ENCODE results near the gene DGKG. TPM values are rescaled to one million over a fixed set of nuclear protein-coding genes. Genes with fewer than 3 reads are reported as not detected.
A peak's percentile ranks its signal among the peaks of the same experiment; 100 is the strongest.

The DGKG gene
- total and polyA plus RNA-seq, 12 donors: 7.2 to 75.7 (median 41.4) TPM

DNA sequence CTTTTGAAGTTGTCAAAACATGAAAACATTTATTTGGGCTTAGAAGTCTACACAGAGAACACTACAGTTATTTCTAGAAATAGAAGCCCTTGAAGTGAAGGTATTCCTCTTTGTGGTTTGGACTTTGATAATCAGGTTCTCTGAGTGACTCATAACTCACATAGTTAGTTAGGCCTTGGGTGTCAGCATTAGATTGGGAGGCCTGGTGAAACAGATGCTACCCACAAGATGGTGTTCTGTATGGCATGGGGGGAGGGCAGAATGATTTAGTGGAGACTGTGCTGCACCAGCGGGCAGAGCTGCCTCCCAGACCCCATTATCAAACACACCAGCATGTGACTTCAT lies 144.2 kb downstream of the DGKG start:
- Histone ChIP-seq H3K4me3 (no peak overlapping the region), H3K36me3 (no peaks in the 10 kb centered on the region), H3K9me3 (no peaks in the 10 kb centered on the region), H3K27me3 (no peaks in the 10 kb centered on the region), H3K4me1 (peaks cover 6 to 65% (median 38%) of the 10 kb centered on the region in 9 donors), H3K27ac (peak overlapping the region in 8 of 10 donors; percentile 9 to 64 (median 44))
- peak in 7 of 8 donors; percentile 17 to 58 (median 50) for ATAC-seq
- no peak for DNase-seq
- intact Hi-C loops (cut with DNase I): loop anchor here in 1 of 10 donors (10.0 kb wide), 1 partner anchor 113 kb away; the partner anchor contains the start of gene ETV5
- TF ChIP-seq, protein P1, sequence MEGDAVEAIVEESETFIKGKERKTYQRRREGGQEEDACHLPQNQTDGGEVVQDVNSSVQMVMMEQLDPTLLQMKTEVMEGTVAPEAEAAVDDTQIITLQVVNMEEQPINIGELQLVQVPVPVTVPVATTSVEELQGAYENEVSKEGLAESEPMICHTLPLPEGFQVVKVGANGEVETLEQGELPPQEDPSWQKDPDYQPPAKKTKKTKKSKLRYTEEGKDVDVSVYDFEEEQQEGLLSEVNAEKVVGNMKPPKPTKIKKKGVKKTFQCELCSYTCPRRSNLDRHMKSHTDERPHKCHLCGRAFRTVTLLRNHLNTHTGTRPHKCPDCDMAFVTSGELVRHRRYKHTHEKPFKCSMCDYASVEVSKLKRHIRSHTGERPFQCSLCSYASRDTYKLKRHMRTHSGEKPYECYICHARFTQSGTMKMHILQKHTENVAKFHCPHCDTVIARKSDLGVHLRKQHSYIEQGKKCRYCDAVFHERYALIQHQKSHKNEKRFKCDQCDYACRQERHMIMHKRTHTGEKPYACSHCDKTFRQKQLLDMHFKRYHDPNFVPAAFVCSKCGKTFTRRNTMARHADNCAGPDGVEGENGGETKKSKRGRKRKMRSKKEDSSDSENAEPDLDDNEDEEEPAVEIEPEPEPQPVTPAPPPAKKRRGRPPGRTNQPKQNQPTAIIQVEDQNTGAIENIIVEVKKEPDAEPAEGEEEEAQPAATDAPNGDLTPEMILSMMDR (IDR thresholded peaks at IDR 0.05): no peak
- 55 to 59% methylated on average over 1 of the region's 1 CpG for WGBS, 2 donors

GRCh38 chr3:186216900-186217819 lies 144.9 kb downstream of the DGKG start:
- H3K27me3 ChIP-seq: no peaks in the 10 kb centered on the region
- peak overlapping the region in 6 of 10 donors; percentile 18 to 64 (median 44) for H3K27ac ChIP-seq
- ATAC-seq: no peak
- no peaks in the 10 kb centered on the region for H3K9me3 ChIP-seq
- H3K4me3 ChIP-seq: no peak overlapping the region
- H3K4me1 ChIP-seq: peaks cover 6 to 63% (median 38%) of the 10 kb centered on the region in 9 donors
- no peaks in the 10 kb centered on the region for H3K36me3 ChIP-seq
- 83 to 85% methylated on average over 4 of the region's 4 CpGs for WGBS, 2 donors
- TF ChIP-seq, protein P1 (IDR thresholded peaks at IDR 0.05): no peak
- no peak for DNase-seq
- intact Hi-C loops (cut with DNase I): loop anchor here in 1 of 10 donors (10.0 kb wide), 1 partner anchor 112 kb away; the partner anchor contains the start of gene ETV5

DNA sequence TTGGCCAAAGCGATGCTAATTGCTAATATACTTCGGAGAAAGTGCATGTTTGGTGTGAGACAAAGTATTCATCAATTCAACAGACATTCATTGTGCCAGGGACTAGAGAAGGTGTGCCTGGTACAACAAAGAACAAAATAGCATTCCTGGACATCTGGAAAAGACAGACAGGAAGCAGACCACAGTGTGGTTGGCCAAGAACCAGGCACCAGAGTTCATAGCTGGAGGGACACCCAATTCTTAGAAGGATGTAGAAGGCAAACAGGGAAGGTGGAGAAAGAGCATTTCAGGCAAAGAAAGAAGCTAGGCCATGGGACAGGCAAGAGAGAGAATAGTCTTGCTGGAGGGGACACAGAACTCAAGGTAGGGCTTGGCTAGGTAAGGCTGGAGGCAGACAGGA lies 147.4 kb downstream of the DGKG start:
- Histone ChIP-seq H3K36me3 (no peaks in the 10 kb centered on the region), H3K4me3 (no peak overlapping the region), H3K9me3 (no peaks in the 10 kb centered on the region), H3K4me1 (peaks cover 9 to 67% (median 36%) of the 10 kb centered on the region in 9 donors), H3K27me3 (no peaks in the 10 kb centered on the region), H3K27ac (no peak overlapping the region)
- ATAC-seq: no peak
- TF ChIP-seq, protein P1 (IDR thresholded peaks at IDR 0.05): no peak
- intact Hi-C loops (cut with DNase I): loop anchor here in 1 of 10 donors (10.0 kb wide), 1 partner anchor 110 kb away; the partner anchor contains the start of gene ETV5
- WGBS, 2 donors: 77 to 83% methylated on average over 2 of the region's 2 CpGs
- no peak for DNase-seq

DNA sequence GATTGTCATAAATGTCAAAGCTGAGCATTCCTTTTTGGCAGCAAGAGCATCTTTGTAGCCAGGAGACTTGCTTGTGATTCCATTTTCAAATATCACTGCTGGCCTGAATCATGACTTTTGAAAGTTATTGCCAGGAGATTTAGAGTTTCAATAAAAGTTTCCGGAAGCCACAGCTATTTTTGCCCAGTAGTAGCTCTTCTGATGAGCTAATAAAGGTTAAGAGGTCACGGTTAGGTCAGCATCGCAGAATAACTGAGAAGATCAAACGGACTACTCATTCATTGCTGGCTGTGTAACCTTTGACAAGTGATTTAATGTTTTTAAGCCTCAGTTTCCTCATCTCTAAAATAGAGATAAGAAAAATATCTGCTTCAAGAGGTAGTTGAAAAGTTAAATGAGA lies 148.1 kb downstream of the DGKG start:
- ATAC-seq (no peak), DNase-seq (no peak)
- Histone ChIP-seq H3K36me3 (no peaks in the 10 kb centered on the region), H3K4me3 (no peak overlapping the region), H3K9me3 (no peaks in the 10 kb centered on the region), H3K27me3 (no peaks in the 10 kb centered on the region), H3K4me1 (peaks cover 9 to 68% (median 44%) of the 10 kb centered on the region in 9 donors), H3K27ac (peak overlapping the region in 1 of 10 donors; percentile 8)
- WGBS, 2 donors: 45 to 58% methylated on average over 4 of the region's 4 CpGs
- TF ChIP-seq, protein P1 (IDR thresholded peaks at IDR 0.05): no peak
- intact Hi-C loops (cut with DNase I): loop anchor here in 1 of 10 donors (10.0 kb wide), 1 partner anchor 109 kb away; the partner anchor contains the start of gene ETV5

All from heart right ventricle (tissue), 16 donors.